ENCODE data around the gene CD200R1.
"Not testable (repeated sequence)": the region's sequence is repeated elsewhere in the genome, so short reads cannot be mapped to it uniquely, and the experiment has no call there.

The CD200R1 gene

DNA sequence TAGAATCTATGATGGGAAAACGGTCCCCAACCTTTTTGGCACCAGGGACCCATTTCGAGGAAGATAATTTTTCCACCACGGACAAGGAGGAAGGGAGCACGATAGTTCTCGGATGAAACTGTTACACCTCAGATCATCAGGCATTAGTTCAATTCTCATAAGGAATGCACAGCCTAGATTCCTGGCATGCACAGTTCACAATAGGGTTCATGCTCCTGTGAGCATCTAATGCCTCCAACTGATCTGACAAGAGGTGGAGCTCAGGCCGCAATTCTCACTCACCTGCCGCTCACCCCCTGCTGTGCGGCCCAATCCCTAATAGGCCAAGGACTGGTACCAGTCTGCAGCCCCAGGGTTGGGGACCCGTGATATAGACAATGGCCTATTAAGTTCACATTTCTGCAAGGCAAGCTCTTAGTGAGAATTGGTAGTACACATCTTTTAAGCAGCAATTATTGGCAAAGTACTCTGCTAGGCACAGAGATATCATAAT, 26.5 kb downstream of the CD200R1 start:
- TF ChIP-seq CTCF (IDR thresholded peaks at IDR 0.05; ENCODE audit: control insufficient read depth, insufficient read depth, low read depth, low read length, missing control alignments), result no peak
- H3K4me3 ChIP-seq (ENCODE audit: control insufficient read depth, low read depth, low read length), result no peak overlapping the region
- no peak for DNase-seq (ENCODE audit: low read depth)

DNA sequence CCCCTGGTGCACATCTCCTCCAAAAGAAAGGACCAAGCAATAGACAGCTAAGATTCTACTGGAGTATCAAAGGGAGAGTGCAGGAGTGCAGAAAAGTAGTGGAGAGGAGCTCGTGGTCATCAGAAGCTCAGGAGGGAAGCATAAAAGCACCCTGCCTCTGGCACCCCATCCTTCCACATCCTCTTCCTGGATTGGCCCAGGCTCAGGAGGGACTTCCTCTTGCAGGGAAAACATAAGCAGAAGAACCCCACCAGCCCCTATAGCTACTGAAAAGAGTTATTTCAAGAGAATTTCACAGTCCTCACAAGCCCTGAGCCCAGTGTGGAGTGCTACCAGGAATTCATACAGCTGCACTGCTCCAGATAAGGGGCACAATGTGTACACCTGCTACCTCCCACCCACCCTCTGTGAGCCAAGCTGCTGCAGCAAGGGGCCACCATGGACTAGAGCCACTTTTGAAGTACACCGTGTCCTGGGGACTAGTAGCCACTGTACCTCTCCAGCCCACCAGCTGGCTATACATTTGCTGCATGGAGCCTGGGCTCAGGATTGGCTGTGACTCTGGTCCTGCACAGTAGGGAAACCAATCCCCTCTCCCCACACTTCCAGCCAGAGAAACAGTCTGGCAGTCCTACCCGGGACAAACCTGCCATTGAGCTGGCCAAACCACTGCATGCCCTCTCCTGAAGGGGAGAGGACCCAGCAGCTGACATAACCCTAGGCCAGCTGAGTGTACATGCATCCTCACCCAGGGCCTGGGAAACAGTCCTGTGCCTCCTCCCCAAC, 43.0 kb downstream of the CD200R1 start:
- no peak for DNase-seq (ENCODE audit: low read depth)
- no peak overlapping the region for H3K4me3 ChIP-seq (ENCODE audit: control insufficient read depth, low read depth, low read length)
- TF ChIP-seq CTCF (IDR thresholded peaks at IDR 0.05; ENCODE audit: control insufficient read depth, insufficient read depth, low read depth, low read length, missing control alignments), result no peak

- no peak for DNase-seq (ENCODE audit: low read depth)
- TF ChIP-seq CTCF (IDR thresholded peaks at IDR 0.05; ENCODE audit: control insufficient read depth, insufficient read depth, low read depth, low read length, missing control alignments), result no peak
- no peak overlapping the region for H3K4me3 ChIP-seq (ENCODE audit: control insufficient read depth, low read depth, low read length)
These were observed 44.1 kb downstream of the CD200R1 start for GRCh38 chr3:112930771-112931170.

DNA sequence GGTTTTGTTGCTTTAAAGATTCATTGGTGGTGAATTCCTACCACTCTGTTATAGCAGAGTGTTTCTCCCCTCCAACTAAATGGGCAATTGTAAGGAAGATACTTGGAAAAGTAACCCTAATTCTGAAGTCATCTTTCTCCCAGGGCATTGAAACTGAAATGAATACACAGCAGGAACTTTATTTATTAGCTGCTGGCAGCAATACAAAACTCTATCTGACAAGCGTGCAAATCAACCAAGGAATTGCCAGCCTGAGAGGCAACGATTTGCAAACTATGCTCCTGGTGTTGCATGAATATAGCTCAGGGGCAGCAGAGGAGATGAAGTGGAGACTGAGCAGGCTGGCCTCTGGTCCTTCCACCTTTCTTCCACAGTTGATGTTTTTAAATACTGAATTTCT, 48.9 kb downstream of the CD200R1 start:
- no peak for DNase-seq (ENCODE audit: low read depth)
- H3K4me3 ChIP-seq (ENCODE audit: control insufficient read depth, low read depth, low read length), result no peak overlapping the region
- no peak for TF ChIP-seq CTCF (IDR thresholded peaks at IDR 0.05; ENCODE audit: control insufficient read depth, insufficient read depth, low read depth, low read length, missing control alignments)

DNA sequence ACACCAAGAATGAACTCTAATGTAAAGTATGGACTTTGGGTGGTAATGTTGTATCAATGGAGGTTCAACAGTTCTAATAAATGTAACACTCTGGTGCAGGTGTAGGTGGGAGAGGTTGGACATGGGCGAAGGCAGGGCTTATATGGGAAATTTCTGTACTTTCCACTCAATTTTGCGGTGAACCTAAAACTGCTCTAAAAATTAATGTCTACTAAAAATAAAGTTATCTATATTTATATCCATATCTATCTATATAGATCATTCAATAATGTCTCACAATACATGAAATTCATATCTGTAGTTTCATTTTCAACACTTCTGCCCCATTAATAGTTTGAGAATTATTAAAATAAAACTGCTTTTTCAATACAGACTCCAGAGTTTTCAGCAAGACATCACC, 49.3 kb downstream of the CD200R1 start:
- DNase-seq (ENCODE audit: low read depth), result no peak
- no peak for TF ChIP-seq CTCF (IDR thresholded peaks at IDR 0.05; ENCODE audit: control insufficient read depth, insufficient read depth, low read depth, low read length, missing control alignments)
- H3K4me3 ChIP-seq (ENCODE audit: control insufficient read depth, low read depth, low read length), result no peak overlapping the region

GRCh38 chr3:112919541-112919940, 55.4 kb downstream of the CD200R1 start:
- DNase-seq (ENCODE audit: low read depth); H3K4me3 ChIP-seq (ENCODE audit: control insufficient read depth, low read depth, low read length): not testable (repeated sequence)

DNA sequence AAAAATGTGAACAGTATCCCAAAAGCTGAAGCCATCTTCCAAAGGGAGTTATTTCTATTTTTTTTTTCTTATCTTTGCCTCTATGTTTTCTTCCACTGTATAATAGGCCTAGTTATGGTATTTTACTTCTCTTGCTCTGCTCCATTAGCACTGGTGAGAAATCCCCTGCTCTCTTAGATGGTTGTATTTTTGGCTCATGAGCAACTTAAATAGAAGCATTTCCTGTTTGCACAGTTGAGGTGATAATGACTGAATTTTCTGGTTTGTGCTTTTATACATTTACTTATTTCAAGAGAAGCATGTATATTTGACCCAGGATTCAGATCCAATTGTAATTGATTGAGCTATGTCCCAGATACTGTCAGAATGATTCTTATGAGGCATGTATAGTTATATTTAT, 66.7 kb downstream of the CD200R1 start:
- TF ChIP-seq CTCF (IDR thresholded peaks at IDR 0.05; ENCODE audit: control insufficient read depth, insufficient read depth, low read depth, low read length, missing control alignments), result no peak

More for the DNA sequence above, 66.7 kb downstream of the CD200R1 start:
- H3K4me3 ChIP-seq (ENCODE audit: control insufficient read depth, low read depth, low read length), result no peak overlapping the region
- DNase-seq (ENCODE audit: low read depth), result no peak

Data from AG09309 (cell line).